Measurements from ENCODE around the gene RBL2. TPM values are rescaled to one million over a fixed set of nuclear protein-coding genes. Genes with fewer than 3 reads are reported as not detected.

The RBL2 gene
- total RNA-seq, 2 experiments from 2014 or later = 102 TPM

GRCh38 chr16:53412549-53412948 is 21.7 kb upstream of the RBL2 start:
- Histone ChIP-seq H3K27me3 (ENCODE audit: control insufficient read depth in 1 of 2, insufficient read depth in 2 of 2, low read length in 2 of 2) (no peaks in the 10 kb centered on the region), H3K4me1 (ENCODE audit: insufficient read depth, low read length) (no peaks in the 10 kb centered on the region), H3K27ac (ENCODE audit: low read depth in 1 of 2, low read length in 2 of 2) (no peak overlapping the region), H3K9me3 (ENCODE audit: control insufficient read depth in 1 of 2, insufficient read depth in 1 of 2, low read length in 2 of 2) (peaks cover 0 to 14% of the 10 kb centered on the region in 2 experiments), H3K36me3 (ENCODE audit: insufficient read depth, low read length) (no peaks in the 10 kb centered on the region), H3K4me3 (ENCODE audit: low read length) (no peak overlapping the region)
- ATAC-seq (ENCODE audit: poor library complexity) (no peak), DNase-seq (no peak)
- TF ChIP-seq CTCF (IDR thresholded peaks at IDR 0.05) = no peak
- Mint-ChIP-seq H3K36me3 (ENCODE audit: low read depth) (peaks cover 5% of the 10 kb centered on the region), H3K9me3 (peaks cover 2% of the 10 kb centered on the region), H3K4me3 (no peak overlapping the region), H3K27ac (no peak overlapping the region), H3K27me3 (no peaks in the 10 kb centered on the region), H3K4me1 (ENCODE audit: low read depth) (peaks cover 10% of the 10 kb centered on the region)
- POLR2A ChIA-PET = no interaction called here
- intact Hi-C loops (cut with DNase I, micrococcal nuclease) = no loop called here
- CTCF ChIA-PET = no interaction called here

GRCh38 chr16:53413864-53414263 is 20.4 kb upstream of the RBL2 start:
- no peak overlapping the region for H3K27ac ChIP-seq (ENCODE audit: low read depth in 1 of 2, low read length in 2 of 2)
- H3K4me3 Mint-ChIP-seq = no peak overlapping the region
- ChIA-PET CTCF (no interaction called here), POLR2A (no interaction called here)
- H3K9me3 Mint-ChIP-seq = peaks cover 2% of the 10 kb centered on the region
- no peak overlapping the region for H3K27ac Mint-ChIP-seq
- H3K4me1 ChIP-seq (ENCODE audit: insufficient read depth, low read length) = no peaks in the 10 kb centered on the region
- H3K36me3 ChIP-seq (ENCODE audit: insufficient read depth, low read length) = no peaks in the 10 kb centered on the region
- H3K9me3 ChIP-seq (ENCODE audit: control insufficient read depth in 1 of 2, insufficient read depth in 1 of 2, low read length in 2 of 2) = peaks cover 0 to 14% of the 10 kb centered on the region in 2 experiments
- DNase-seq = no peak
- no peaks in the 10 kb centered on the region for H3K27me3 ChIP-seq (ENCODE audit: control insufficient read depth in 1 of 2, insufficient read depth in 2 of 2, low read length in 2 of 2)
- peaks cover 5% of the 10 kb centered on the region for H3K36me3 Mint-ChIP-seq (ENCODE audit: low read depth)
- no peak for TF ChIP-seq CTCF (IDR thresholded peaks at IDR 0.05)
- H3K27me3 Mint-ChIP-seq = no peaks in the 10 kb centered on the region
- no peak for ATAC-seq (ENCODE audit: poor library complexity)
- intact Hi-C loops (cut with DNase I, micrococcal nuclease) = no loop called here
- H3K4me1 Mint-ChIP-seq (ENCODE audit: low read depth) = peaks cover 12% of the 10 kb centered on the region
- H3K4me3 ChIP-seq (ENCODE audit: low read length) = no peak overlapping the region

GRCh38 chr16:53414381-53414780 is 19.9 kb upstream of the RBL2 start:
- peaks cover 12% of the 10 kb centered on the region for H3K4me1 Mint-ChIP-seq (ENCODE audit: low read depth)
- CTCF ChIA-PET = no interaction called here
- Histone ChIP-seq H3K27me3 (ENCODE audit: control insufficient read depth in 1 of 2, insufficient read depth in 2 of 2, low read length in 2 of 2) (no peaks in the 10 kb centered on the region), H3K36me3 (ENCODE audit: insufficient read depth, low read length) (no peaks in the 10 kb centered on the region), H3K9me3 (ENCODE audit: control insufficient read depth in 1 of 2, insufficient read depth in 1 of 2, low read length in 2 of 2) (peaks cover 0 to 14% of the 10 kb centered on the region in 2 experiments), H3K4me1 (ENCODE audit: insufficient read depth, low read length) (no peaks in the 10 kb centered on the region), H3K27ac (ENCODE audit: low read depth in 1 of 2, low read length in 2 of 2) (no peak overlapping the region), H3K4me3 (ENCODE audit: low read length) (no peak overlapping the region)
- intact Hi-C loops (cut with DNase I, micrococcal nuclease) = no loop called here
- H3K9me3 Mint-ChIP-seq = peaks cover 2% of the 10 kb centered on the region
- no peak overlapping the region for H3K4me3 Mint-ChIP-seq
- POLR2A ChIA-PET = no interaction called here
- H3K27ac Mint-ChIP-seq = no peak overlapping the region
- DNase-seq = no peak
- ATAC-seq (ENCODE audit: poor library complexity) = no peak
- H3K27me3 Mint-ChIP-seq = no peaks in the 10 kb centered on the region
- no peak for TF ChIP-seq CTCF (IDR thresholded peaks at IDR 0.05)
- peaks cover 5% of the 10 kb centered on the region for H3K36me3 Mint-ChIP-seq (ENCODE audit: low read depth)
